BE2C (cell line): ENCODE measurements around the gene SLC25A17.

Experiments
- DNase-seq: peaks from one replicate; pipeline ENCODE4 v3.0.0-alpha.2; 2020
- H3K27me3 ChIP-seq: fragments of 250-450 bp; sonication (Bioruptor Pico); 2 replicates; pipeline ENCODE4 v1.5.1; 2020; ENCODE audit warnings: mild to moderate bottlenecking
- H3K36me3 ChIP-seq: fragments of 250-450 bp; sonication (Bioruptor Pico); 2 replicates; pipeline ENCODE4 v1.5.1; 2020; ENCODE audit warnings: mild to moderate bottlenecking
- H3K4me1 ChIP-seq: fragments of 250-450 bp; sonication (Bioruptor Pico); 2 replicates; pipeline ENCODE4 v1.5.1; 2020
- H3K4me3 ChIP-seq: 2 replicates; pipeline ENCODE4 v1.5.1; 2011; ENCODE audit warnings: low read depth, low read length
- H3K9me3 ChIP-seq: fragments of 250-450 bp; sonication (Bioruptor Pico); 2 replicates; pipeline ENCODE4 v1.5.1; 2020
- TF ChIP-seq, protein P1 (sequence below): IDR thresholded peaks from 2 replicates; pipeline ENCODE4 v1.5.1; 2012; ENCODE audit warnings: mild to moderate bottlenecking, low read depth, low read length

Gene SLC25A17

DNA sequence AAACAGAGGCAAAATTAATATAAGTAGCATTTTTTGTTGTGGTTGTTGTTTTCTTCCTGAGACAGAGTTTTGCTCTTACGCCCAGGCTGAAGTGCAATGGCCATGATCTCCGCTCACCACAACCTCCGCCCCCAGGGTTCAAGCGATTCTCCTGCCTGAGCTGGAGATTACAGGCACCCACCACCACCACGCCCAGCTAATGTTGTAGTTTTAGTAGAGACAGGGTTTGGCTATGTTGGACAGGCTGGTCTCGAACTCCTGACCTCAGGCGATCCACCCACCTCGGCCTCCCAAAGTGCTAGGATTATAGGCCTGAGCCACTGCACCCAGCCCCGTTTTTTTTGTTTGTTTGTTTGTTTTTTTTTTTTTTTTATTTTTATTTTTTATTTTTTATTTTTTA is 75.4 kb downstream of the SLC25A17 start:
- DNase-seq, result no peak
- Histone ChIP-seq H3K4me1 (no peaks in the 10 kb centered on the region), H3K4me3 (no peak overlapping the region), H3K9me3 (no peaks in the 10 kb centered on the region; the same call in 1 of the 2 replicates), H3K36me3 (no peaks in the 10 kb centered on the region), H3K27me3 (no peaks in the 10 kb centered on the region)
- TF ChIP-seq, protein P1, sequence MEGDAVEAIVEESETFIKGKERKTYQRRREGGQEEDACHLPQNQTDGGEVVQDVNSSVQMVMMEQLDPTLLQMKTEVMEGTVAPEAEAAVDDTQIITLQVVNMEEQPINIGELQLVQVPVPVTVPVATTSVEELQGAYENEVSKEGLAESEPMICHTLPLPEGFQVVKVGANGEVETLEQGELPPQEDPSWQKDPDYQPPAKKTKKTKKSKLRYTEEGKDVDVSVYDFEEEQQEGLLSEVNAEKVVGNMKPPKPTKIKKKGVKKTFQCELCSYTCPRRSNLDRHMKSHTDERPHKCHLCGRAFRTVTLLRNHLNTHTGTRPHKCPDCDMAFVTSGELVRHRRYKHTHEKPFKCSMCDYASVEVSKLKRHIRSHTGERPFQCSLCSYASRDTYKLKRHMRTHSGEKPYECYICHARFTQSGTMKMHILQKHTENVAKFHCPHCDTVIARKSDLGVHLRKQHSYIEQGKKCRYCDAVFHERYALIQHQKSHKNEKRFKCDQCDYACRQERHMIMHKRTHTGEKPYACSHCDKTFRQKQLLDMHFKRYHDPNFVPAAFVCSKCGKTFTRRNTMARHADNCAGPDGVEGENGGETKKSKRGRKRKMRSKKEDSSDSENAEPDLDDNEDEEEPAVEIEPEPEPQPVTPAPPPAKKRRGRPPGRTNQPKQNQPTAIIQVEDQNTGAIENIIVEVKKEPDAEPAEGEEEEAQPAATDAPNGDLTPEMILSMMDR, result no peak

DNA sequence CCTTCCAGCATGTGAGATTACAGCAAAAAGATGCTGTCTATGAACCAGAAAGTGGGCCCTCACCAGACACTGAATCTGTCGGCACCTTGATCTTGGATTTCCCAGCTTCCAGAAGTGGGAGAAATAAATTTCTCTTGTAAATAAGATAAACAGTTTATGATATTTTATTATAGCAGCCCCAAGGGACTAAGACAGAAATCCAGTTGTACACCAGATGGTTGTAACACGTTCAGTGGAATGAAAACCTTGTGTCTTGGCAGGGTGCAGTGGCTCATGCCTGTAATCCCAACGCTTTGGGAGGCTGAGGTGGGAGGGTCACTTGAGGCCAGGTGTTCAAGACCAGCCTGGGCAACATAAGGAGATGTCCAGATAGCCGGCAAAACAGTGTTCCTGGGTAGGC is 78.0 kb downstream of the SLC25A17 start:
- Histone ChIP-seq H3K36me3 (no peaks in the 10 kb centered on the region), H3K4me1 (no peaks in the 10 kb centered on the region), H3K27me3 (no peaks in the 10 kb centered on the region), H3K4me3 (no peak overlapping the region), H3K9me3 (no peaks in the 10 kb centered on the region)
- TF ChIP-seq, protein P1, result no peak
- DNase-seq, result no peak

DNA sequence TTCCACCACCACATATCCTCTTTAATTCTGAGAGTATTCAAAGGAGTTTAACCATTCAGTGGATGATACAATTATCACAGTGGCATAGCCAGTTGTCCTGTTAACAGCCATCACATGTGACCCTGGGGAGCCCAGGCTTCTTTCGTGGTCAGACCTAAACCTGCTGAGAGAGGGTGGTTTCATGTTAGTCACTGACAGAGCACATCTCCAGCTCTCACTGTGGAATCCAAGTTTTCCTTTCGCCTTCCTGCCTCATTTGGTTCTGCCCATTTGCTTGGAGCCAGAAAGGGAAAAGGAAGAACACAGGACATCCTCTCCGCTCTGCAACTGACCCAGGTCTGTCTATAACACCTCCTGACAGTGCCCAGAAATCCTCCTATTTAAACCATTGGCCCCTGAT is 79.4 kb downstream of the SLC25A17 start:
- Histone ChIP-seq H3K9me3 (no peaks in the 10 kb centered on the region), H3K27me3 (no peaks in the 10 kb centered on the region), H3K4me1 (no peaks in the 10 kb centered on the region), H3K4me3 (no peak overlapping the region), H3K36me3 (no peaks in the 10 kb centered on the region)
- no peak for DNase-seq
- TF ChIP-seq, protein P1, result no peak

DNA sequence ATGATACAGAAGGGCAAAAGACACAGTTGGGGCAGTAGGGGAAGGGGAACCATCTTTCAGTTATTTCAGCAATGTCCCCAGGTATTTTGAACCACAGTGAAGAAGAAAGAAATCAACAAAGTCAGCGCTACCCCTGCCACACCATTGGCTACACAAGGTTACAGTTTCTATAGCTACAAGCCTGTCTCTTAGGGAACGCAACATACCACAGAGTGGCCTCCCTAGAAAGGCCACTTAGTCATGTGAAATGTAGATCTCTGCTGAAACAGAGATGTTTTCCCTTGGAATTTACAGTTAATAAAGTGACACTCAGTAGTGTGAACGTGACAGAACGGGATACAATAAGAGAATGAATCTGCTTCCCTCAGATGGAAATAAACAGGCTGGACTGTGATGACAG is 85.2 kb downstream of the SLC25A17 start:
- H3K9me3 ChIP-seq, result no peaks in the 10 kb centered on the region
- TF ChIP-seq, protein P1, result no peak

DNA sequence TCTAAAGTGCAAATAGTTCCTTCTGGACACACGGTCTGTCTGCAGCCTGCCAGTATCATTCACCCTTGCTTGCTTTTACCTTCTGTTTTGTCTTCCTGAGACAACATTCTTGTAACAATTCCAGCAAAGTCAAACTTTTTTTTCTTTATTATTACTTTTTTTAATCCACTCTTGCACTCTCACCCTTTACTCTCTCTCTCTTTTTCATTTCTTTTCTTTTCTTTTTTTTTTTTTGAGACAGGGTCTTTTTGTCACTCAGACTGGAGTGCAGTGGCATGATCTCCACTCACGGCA is 86.2 kb downstream of the SLC25A17 start:
- TF ChIP-seq, protein P1, result no peak
- Histone ChIP-seq H3K36me3 (no peaks in the 10 kb centered on the region), H3K4me3 (no peak overlapping the region), H3K27me3 (no peaks in the 10 kb centered on the region), H3K9me3 (no peaks in the 10 kb centered on the region), H3K4me1 (peaks cover 4% of the 10 kb centered on the region; the same call in 1 of the 2 replicates)
- DNase-seq, result no peak

More for the DNA sequence above, 85.2 kb downstream of the SLC25A17 start:
- Histone ChIP-seq H3K4me3 (no peak overlapping the region), H3K36me3 (no peaks in the 10 kb centered on the region), H3K27me3 (no peaks in the 10 kb centered on the region), H3K4me1 (peaks cover 4% of the 10 kb centered on the region; the same call in 1 of the 2 replicates)
- no peak for DNase-seq

DNA sequence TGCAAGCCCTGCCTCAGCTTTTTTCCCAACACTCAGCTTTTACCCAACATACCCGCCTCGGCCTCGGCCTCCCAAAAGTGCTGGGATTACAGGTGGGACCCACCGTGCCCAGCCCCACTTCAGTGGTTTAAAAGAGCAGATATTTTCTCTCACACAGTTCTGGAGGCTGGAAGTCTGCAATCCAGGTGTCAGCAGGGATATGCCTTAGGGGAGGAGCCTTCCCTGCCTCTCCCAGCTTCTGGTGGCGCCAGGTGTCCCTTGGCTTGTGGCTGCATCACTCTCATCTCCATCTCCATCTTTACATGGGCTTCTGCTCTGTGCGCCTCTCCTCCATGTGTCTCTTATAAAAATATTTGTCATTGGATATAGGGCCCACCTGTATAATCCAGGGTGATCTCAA is 89.9 kb downstream of the SLC25A17 start:
- Histone ChIP-seq H3K36me3 (no peaks in the 10 kb centered on the region), H3K4me3 (no peak overlapping the region), H3K9me3 (no peaks in the 10 kb centered on the region), H3K4me1 (peaks cover 4% of the 10 kb centered on the region; the same call in 1 of the 2 replicates), H3K27me3 (no peaks in the 10 kb centered on the region)
- DNase-seq, result no peak
- TF ChIP-seq, protein P1, result no peak
